PC-3 (cell line): ENCODE measurements around the gene CRYZL1.

Experiments
- CTCF ChIP-seq: fragments of 300-600 bp; sonication (generic); conservative IDR thresholded peaks from 2 replicates; pipeline ENCODE4 v1.5.1; 2017; ENCODE audit warnings: antibody characterized with exemption, low read depth, mild to moderate bottlenecking, low read length
- EZH2 ChIP-seq: fragments of 300-600 bp; sonication (generic); IDR thresholded peaks from one replicate; pipeline ENCODE4 v1.6.1; 2017; ENCODE audit warnings: antibody characterized with exemption, mild to moderate bottlenecking, low read length; ENCODE audit not compliant: unreplicated experiment
- EZH2phosphoT487 ChIP-seq: fragments of 300-600 bp; sonication (generic); IDR thresholded peaks from 2 replicates; pipeline ENCODE4 v1.6.1; 2018; ENCODE audit warnings: mild to moderate bottlenecking, antibody characterized with exemption, low read length, borderline replicate concordance

- TF ChIP-seq EZH2phosphoT487 (no peak), CTCF (no peak), EZH2 (no peak)
These were observed 7.0 kb upstream of the CRYZL1 start for GRCh38 chr21:33648555-33648954.
